GM18868 (cell line): ENCODE data around the gene CLTB.
A peak's percentile ranks its signal among the peaks of the same experiment; 100 is the strongest.
"Not testable (repeated sequence)": the region's sequence is repeated elsewhere in the genome, so short reads cannot be mapped to it uniquely, and the experiment has no call there.

ENCODE experiments used
- ATAC-seq: cut with Tn5 transposase; IDR thresholded peaks from one replicate; pipeline ENCODE4 v1.9.1; 2021; ENCODE audit warnings: mild to moderate bottlenecking, moderate library complexity; ENCODE audit not compliant: unreplicated experiment

CLTB gene

GRCh38 chr5:176415952-176416924, at the start of gene CLTB:
TSS of gene CLTB (minus strand) at chr5:176416539. CDS start at chr5:176416363, 176 bp downstream.
- peak; percentile 96 for ATAC-seq

- ATAC-seq: no peak
These were observed 46.9 kb upstream of the CLTB start for GRCh38 chr5:176463113-176463764.

- ATAC-seq: no peak
These were observed 45.0 kb upstream of the CLTB start for GRCh38 chr5:176461349-176461748.

GRCh38 chr5:176458904-176459561, 42.7 kb upstream of the CLTB start:
- ATAC-seq: no peak

- no peak for ATAC-seq
These were observed 38.5 kb upstream of the CLTB start for GRCh38 chr5:176454724-176455394.

- no peak for ATAC-seq
These were observed 33.7 kb upstream of the CLTB start for GRCh38 chr5:176450077-176450476.

GRCh38 chr5:176447978-176448608, 31.8 kb upstream of the CLTB start, which contains the start of gene FAF2:
TSS of gene FAF2 (plus strand) at chr5:176448385. CDS start at chr5:176448408, 23 bp downstream.
- ATAC-seq: peak; percentile 97

GRCh38 chr5:176447591-176447977, 31.2 kb upstream of the CLTB start:
- ATAC-seq: peak; percentile 16

GRCh38 chr5:176446884-176447590, 30.7 kb upstream of the CLTB start:
- ATAC-seq: no peak

- no peak for ATAC-seq
These were observed 29.8 kb upstream of the CLTB start for GRCh38 chr5:176446028-176446665.

GRCh38 chr5:176444742-176445141, 28.4 kb upstream of the CLTB start:
- no peak for ATAC-seq

GRCh38 chr5:176442911-176443310, 26.6 kb upstream of the CLTB start:
- not testable (repeated sequence) for ATAC-seq

GRCh38 chr5:176441921-176442323, 25.6 kb upstream of the CLTB start:
- ATAC-seq: no peak

GRCh38 chr5:176440927-176441706, 24.8 kb upstream of the CLTB start:
- no peak for ATAC-seq

- ATAC-seq: no peak
These were observed 22.8 kb upstream of the CLTB start for GRCh38 chr5:176438959-176439757.

- no peak for ATAC-seq
These were observed 20.3 kb upstream of the CLTB start for GRCh38 chr5:176436656-176437055.

GRCh38 chr5:176432707-176433106, 16.4 kb upstream of the CLTB start:
- ATAC-seq: no peak

- no peak for ATAC-seq
These were observed 13.6 kb upstream of the CLTB start for GRCh38 chr5:176429972-176430371.
